HG03571 (cell line): Measurements from ENCODE around the gene TSSK2.

Experiments used
- ATAC-seq: cut with Tn5 transposase; IDR thresholded peaks from one replicate; pipeline ENCODE4 v1.9.1; 2021; ENCODE audit not compliant: unreplicated experiment

The TSSK2 gene

DNA sequence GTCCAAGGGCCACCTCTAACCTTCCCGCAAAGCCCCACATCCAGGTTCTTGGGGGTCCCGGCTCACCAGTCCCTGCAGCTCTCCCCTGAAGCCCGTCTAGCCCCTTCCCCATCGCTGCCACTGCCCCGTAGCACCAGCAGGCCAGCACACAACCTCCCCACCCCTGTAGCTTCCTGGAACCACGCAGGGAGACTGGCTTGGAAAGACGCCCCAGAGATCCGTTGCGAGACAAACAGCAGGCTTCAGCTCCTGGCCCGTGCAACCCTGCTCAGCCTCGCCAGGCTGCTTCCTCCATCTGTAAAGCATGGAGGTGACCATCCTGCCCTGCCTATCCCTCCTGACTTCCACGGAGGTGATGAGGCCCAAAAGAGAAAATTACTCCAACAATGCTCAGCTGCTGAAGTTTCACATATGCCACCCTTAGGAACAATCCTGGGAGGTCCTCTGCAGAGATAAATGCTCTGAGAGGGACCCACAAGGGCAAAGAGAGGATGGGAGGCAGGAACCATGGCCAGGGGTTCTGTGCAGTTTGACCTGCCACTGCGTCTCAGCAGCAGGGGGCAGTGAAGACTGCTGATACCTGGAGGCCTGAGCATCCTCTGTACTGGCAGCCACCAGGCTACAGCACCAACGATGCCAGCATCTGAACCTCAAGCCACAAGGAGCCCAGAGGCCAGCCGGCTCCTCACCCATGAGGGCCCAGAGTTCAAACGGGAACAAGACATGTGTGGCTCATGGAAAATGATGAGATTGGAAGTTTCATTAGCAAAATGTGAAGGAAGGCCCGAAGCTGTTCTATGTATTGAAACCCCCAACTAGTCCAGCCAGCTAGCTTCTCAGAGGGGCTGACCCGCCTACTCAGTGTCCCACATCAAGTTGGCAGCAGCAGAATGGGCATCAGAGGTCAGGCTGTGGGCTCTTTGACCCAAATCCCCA lies 25.0 kb upstream of the TSSK2 start:
- no peak for ATAC-seq

DNA sequence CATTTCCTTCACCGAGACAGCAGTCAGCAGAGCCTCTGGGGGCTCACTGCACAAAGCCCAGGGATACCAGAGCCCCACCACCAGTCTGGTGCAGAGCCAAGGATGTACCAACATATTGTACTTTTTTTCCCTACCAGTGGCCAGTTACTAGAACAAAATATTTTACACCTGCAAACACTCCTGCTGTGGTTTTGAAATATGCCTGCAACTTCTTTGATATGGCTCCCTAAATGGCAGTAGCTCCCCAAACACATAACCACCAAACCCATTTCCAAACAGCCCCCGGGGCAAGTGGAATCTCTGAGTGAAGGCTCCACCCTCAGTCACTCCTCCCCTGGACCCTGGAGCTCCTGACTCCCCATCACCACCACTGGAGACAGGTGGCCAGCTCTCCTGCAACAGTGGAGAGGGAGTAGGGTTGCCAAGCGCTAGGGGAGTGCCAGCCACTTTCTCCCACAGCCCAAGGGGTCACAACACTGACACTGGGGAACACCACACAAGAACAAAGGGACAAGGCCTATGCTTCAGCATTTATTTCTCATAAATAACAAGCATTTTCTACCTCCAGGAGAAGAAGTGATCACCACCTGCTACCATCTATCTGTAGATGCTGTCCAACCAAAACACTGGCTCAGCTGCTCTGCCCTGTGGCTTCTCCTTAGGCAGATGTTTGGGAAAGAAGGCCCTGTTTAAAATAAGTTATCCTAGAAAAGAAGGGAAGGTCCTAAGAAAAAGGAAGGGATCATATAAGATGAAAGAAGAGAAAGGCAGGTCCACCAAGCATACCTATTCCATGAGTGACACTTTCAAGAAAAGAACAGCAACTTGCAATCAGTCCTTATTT lies 24.0 kb upstream of the TSSK2 start:
- ATAC-seq: no peak

DNA sequence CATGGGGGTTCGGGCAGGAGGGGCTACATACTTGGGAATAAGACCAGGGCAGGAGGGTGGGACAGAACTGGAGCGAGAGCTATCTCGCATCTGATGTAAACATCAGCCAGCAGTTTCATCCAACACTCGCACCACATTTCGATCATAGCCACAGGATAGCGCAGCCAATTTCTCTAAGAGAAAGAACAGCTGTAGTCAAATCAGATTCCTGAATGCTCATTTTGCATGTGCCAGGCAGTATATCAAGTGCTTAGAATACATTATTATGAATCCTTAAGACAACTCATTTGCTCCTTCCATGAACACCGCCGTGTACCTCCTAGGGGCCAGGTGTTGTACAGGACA lies 23.4 kb upstream of the TSSK2 start:
- ATAC-seq: no peak

DNA sequence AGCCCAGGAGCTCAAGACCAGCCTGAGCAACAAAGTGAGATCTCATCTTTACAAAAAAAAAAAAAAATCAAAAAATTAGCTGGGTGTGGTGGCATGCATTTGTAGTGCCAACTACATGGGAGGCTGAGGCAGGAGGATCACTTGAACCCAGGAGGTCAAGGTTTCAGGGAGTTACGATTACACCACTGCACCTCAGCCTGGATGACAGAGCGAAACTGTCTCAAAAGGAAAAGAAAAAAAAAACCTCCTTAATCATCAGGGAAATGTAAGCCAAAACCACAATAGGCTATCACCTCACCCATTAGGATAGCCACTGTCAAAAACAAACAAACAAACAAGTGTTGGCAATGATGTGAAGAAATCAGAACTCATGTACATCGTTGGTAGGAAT lies 22.3 kb upstream of the TSSK2 start:
- ATAC-seq: no peak

DNA sequence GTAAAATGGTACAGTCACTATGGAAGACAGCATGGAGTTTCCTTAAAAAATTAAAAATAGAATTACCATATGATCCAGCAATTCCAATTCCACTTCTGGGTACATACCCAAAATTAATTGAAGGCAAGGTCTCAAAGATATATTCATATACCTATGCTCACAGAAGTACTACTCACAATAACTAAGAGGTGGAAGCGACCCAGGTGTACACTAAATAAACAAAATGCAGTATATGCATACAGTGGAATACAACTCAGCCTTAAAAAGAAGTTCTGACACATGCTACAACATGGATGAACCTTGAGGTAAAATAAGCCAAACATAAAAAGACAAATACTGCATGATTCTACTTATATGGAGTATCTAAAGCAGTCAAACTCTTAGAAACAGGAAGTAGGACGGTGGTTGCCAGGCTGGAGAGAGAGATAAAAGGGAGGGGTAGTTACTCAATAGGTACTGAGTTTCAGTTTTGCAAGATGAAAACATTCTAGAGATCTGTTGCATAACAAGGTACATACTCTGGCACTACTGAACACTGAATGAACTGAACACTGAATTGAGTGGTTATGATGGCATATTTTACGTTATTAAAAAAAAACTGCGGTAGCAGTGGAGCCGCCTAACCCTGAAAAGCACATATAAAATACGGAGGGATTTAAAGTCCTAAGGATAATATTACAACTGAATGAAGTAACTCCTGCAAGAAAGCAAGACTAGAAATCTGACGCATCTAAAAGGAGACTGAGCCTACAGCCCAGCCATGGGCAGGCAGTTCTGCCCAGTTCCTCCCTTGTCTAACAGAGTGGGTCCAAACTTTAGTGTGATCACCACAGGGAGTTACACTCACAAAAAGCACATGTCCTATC lies 21.7 kb upstream of the TSSK2 start:
- peak; percentile 81 for ATAC-seq

DNA sequence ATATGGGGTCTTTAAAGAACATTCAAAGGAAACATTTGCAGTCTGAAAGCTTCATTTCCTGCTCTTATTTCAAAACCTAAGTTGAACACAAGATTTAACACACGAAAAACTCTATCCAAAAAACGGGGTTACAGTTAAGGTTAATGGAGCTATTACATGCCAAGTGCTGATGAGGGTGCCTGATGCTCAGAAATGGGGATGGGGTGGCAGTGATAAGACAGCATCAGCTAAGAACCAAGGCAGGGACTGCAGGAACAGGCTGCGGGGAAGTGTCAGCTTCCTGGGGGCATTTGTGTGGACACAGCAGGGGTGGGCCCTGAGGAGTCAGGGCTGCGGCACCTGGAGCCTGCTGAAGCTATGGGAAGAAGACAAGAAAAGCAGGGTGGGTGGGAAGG lies 21.0 kb upstream of the TSSK2 start:
- no peak for ATAC-seq

DNA sequence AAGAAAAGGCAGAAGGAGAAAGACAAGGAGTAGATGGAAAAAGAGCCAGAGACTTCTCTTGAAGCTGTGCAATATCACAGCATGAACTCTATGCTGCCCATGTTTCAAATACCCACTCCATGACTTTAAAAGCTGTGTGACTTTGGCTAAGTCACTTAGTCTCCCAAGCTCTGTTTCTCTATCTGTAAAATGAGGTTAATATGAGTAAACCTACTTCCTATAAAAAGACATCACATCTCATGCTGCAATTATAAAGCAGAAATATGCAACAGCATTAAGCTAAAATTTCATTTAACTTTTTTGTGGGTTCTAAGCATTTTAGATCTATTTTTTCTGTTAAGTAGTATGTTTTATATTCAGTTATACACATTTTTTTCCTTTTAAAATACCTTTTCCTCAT lies 20.5 kb upstream of the TSSK2 start:
- ATAC-seq: no peak

DNA sequence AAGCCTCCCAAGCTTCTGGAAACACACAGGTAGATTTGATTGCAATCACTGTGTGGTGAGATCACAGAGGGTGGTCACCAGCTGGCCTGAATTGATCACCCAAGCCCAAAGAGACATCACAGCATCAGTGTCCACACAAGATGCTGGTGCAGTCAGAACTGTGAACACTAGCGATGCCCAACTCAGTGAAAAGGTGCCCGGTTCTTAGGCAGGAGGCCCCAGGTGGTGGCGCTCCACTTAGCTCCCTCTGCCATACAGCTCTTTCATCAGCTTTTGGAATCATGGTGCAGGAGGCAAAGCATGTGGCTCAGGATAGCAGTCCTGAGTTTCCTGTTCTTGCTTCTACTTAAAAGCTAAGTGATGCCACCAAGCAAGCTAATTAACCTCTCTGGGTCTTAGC lies 20.0 kb upstream of the TSSK2 start:
- no peak for ATAC-seq

DNA sequence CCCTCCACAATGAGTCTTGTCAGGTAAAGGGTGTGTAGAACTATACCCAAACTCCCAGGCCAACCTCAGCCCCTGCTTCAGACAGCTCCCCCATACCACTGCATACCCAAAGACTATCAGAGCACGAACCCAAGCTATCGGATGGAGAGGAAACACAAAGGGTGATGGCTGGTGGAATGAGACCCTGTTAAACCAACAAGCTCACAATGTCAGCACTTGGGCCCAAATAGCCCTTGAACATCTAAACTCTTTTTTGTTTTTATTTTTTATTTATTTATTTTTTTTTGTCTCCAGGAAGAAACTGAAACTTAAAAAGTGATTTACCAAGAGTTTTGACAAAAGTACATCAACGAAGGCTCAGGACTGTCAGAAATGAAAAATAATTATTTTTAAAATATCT lies 19.5 kb upstream of the TSSK2 start:
- ATAC-seq: no peak

DNA sequence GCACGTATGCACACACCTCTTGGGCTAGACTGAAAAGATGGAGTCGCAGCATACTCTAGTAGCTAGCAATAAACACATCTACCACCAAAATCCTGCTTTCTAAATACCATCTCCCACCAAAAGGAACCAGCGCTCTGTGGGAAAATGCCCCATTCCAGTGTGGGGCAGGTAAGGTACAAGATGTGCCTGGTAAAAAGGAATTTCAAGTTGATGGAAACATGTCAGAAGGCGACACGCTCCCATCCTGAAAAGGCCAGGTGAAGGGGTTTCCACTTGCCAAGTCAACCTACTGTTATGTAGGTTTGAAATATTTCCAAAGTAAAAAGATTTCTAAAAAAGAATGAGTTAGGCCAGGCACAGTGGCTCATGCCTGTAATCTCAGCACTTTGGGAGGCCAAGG lies 17.7 kb upstream of the TSSK2 start:
- no peak for ATAC-seq

DNA sequence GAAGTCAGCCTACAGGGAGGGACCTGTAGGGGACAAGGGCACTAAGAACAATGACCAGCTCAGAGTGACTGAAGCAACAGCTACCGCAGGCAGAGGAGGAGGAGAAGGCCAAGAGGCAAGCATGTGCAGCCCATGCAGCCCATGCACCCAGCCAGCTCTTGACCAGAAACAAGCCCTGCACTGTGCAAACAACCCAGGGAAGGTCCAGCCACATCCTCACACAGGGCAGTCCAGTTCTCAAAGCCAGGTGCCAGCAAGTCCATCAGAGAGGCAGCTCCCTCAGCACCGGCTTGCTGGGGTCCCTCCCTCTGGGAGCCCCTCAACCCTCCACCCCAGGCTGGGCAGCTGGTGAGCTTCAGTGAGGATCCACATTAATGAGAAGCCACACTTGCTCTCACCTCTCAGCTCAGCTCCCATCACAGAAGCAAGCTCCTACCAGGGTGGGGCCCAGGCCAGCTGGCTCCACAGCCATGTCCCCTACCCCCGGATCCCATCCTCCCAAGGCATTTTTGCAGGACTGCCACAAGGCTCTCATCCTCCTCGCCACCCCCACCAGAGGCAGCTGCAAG lies 16.0 kb upstream of the TSSK2 start:
- ATAC-seq: no peak

DNA sequence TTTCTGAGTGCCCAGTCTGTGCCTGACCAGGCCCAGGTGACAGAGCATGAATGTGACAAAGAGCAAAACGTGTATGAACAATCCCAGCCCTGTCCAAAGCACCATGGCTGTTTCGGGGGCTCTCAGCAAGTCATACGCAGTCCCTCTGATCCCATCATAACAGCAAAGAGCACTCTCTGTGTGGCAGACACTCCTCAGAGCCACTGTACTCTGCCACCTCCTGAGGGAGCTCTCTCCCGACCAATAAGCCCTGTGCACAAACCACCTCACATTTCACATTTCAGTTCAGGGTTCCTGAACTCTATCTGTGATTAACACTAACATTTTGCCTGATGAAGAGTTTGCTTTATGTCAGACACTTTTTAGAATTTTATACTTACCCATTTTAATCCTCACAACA lies 15.5 kb upstream of the TSSK2 start:
- ATAC-seq: no peak

DNA sequence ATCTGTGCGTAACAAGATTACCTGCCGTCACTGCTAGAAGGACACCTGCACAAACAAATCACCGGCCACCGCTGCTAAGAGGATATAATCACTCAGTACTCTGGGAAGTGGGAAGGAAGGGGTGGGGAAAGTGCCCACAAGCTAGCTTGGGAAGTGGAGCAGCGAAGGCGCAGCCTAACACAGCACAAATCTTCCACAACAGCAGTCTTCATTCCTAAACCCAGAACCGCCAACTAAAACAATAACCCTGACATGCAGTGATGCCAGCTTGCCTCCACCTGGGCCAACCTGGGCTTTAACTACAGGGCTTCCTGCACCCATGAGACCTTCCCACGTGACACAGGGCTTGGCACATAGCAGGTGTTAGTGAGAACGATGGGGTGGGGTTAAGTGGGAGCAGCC lies 14.0 kb upstream of the TSSK2 start:
- no peak for ATAC-seq

DNA sequence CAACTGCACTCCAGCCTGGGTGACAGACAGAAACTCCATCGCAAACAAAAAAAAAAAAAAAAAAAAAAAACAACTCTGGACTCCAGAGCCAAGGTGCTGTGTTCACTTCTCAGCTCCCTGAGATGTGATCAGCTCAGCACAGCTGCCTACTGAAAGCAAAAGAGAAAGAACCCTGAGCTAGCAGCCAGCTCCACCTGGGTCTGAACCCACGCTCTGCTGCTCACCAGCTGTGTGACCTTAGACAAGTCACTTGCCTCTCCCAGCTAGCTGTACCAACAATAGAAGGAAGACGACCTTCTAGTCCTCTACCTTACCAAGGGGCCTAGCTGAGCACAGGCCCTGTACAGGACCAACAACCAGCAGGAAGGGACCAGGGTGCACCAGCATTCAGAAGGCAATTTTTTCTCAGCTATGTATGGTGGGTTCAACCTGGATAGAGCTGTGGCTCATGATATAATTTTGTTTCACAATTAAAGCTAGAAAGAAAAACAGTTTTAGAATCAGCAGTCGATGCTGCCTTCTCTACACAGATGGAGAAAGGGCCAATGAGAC lies 12.7 kb upstream of the TSSK2 start:
- no peak for ATAC-seq

DNA sequence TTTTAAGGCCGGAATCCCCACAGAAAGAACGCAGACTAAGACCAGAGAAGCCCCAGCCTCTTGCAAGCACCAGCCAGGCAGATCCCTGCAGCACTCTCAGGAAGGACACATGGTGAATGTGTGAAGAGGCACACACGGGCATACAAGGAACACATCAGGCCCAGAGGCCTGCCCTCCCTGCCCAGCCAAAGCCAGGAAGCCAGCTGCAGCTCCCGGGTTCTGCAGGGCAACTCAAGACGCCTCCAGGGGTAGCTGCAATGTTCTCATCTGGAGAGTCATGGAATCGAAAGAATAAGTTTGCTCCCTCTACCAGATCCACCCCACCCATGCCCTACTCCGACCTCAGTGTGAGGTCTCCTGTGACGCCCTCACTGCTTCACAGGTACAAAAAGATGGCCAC lies 11.2 kb upstream of the TSSK2 start:
- ATAC-seq: no peak

DNA sequence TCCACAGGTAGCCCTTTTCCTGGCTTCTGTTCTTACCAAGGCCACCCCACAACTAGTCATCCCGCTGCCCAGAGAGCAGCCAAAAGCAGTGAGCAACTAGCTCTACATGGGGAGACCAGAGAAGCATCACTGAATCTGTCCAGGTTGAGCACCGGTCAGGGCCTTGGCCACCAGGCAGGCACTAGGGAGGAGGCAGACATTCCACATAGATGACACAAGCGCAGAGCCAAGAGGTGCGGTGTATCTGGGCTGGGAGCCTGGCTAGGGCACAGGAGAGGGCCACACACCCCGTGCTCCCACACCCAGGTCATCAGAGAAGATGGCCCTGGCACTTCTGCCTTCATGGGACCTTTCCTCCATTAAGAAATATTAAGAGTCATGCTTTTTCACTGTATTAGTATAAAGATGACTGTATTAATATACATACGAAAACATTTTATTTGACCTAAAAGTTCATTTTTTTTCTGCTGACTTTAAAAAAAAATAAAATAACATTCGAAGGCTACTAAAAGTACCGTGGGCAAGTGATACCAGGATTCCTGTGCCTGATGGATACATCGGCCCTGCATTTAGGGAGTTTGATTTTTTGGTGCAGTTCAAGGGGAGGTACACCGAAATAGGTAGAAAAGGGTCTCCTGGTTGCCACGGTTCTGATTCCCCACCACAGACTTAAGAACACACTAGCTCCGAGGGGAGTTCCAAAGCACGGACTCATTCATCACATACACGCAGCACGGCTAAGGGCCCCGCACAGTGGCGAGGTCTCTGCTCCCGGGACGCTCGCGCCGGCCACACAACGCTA lies 10.1 kb upstream of the TSSK2 start:
- ATAC-seq: no peak

DNA sequence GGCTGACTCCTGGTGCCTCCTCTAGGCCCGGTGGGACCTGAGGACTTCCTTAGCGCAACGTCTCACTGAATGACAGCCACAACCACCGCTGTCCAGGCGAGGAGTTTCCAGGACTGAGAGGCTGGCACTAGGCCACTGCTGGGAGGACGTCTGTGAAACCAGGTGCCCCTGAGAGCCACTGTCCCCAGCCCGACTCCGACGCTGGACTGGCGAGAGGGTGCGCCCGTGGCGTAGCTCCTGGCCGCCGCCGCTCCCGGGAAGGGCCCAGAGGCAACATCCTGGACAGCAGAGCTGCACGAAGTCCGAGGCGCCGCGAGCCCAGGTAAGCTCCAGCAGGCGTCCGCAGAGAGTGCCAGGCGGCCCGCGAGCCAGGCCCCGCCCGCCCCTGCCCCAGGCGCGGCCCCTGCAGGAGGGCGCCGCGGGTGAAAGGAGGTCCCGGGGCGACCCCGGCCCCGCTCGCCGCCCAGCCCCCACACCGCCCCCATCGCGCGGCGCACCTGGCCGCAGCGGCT lies 9.4 kb upstream of the TSSK2 start:
- peak; percentile 17 for ATAC-seq

DNA sequence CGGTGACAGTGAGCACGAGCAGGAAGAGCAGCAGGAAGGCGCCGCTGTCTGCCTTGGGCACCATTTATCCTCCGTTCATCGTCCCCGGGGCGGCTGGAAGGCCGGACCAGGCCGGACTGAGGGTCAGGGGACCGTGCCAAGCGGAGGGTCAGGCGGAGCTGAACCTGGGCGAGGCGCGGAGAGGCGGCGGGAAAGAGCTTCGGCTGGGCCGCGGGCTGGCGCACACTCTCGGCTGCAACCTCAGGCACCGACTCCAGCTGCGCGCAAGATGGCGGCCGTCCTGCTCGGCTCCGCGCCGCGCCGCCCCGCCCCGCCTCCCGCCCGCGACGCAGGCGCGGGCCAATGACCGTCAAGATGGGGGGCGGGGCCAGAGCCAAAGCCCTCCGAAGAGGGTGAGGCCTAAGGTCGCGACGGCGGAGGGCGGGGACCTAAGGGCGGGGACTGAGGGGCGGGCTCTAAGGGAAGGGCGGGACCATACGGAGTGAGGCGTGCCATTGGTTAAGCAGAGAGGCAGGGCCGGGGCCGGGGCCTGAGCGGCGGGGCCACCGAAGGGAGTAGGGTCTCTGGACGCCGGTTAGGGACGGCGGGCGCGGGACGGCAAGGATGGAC lies 8.9 kb upstream of the TSSK2 start, which contains the start of gene DGCR2:
TSS of gene DGCR2 (minus strand) at position 270 of the 609 bp plus-strand sequence. CDS start at position 64, 206 bp downstream.
- peak; percentile 78 for ATAC-seq
